Activated naive CD4-positive, alpha-beta T cell treated with anti-CD3 and anti-CD28 coated beads, Interleukin-2, amount 50 U/mL, for 72 hours (primary cell): ENCODE data around the gene CELF2. TPM values are rescaled to one million over a fixed set of nuclear protein-coding genes. Genes with fewer than 3 reads are reported as not detected.
A peak's percentile ranks its signal among the peaks of the same experiment; 100 is the strongest.
"Not testable (repeated sequence)": the region's sequence is repeated elsewhere in the genome, so short reads cannot be mapped to it uniquely, and the experiment has no call there.

ENCODE experiments used
- ATAC-seq, 2 donors: fragments of 150-1000 bp; cut with Tn5 transposase; 2 replicates each; pipeline ENCODE4 v1.10.0; 2021; ENCODE audit warnings: mild to moderate bottlenecking in 2 of 2, moderate library complexity in 2 of 2
- DNase-seq, 2 donors: peaks; one replicate each; pipeline ENCODE4 v3.0.0; 2021 to 2022; ENCODE audit warnings: low spot score in 2 of 2
- H3K27ac Mint-ChIP-seq, 2 donors: one replicate each; pipeline ENCODE4 v1.8.0; 2022; ENCODE audit warnings: mild to moderate bottlenecking in 2 of 2, mixed read lengths in 2 of 2
- H3K36me3 Mint-ChIP-seq, 2 donors: one replicate each; pipeline ENCODE4 v1.8.0; 2022; ENCODE audit warnings: mixed read lengths in 2 of 2
- H3K9me3 Mint-ChIP-seq, 2 donors: one replicate each; pipeline ENCODE4 v1.8.0; 2022; ENCODE audit warnings: mixed read lengths in 2 of 2
- total RNA-seq, 2 donors: library from RNA; stranded (reverse); gene quantifications; one replicate each; pipeline ENCODE4 v1.2.3, GENCODE V29; 2022

CELF2 gene
- total RNA-seq, 2 donors from 2014 or later = 95.0 to 120 TPM

- ATAC-seq = peak in 1 of 2 donors; percentile 56
- Mint-ChIP-seq H3K27ac (no peak overlapping the region), H3K36me3 (peaks cover 5 to 26% of the 10 kb centered on the region in 2 donors), H3K9me3 (peaks cover 4 to 36% of the 10 kb centered on the region in 2 donors)
- no peak for DNase-seq
These were observed 20.6 kb upstream of the CELF2 start for GRCh38 chr10:10996966-10997620.

- peaks cover 5 to 17% of the 10 kb centered on the region in 2 donors for H3K36me3 Mint-ChIP-seq
- DNase-seq, H3K27ac Mint-ChIP-seq, ATAC-seq: not testable (repeated sequence)
- peaks cover 4 to 21% of the 10 kb centered on the region in 2 donors for H3K9me3 Mint-ChIP-seq
These were observed 18.2 kb upstream of the CELF2 start for GRCh38 chr10:10999501-10999900.

- peaks cover 4 to 11% of the 10 kb centered on the region in 2 donors for H3K9me3 Mint-ChIP-seq
- DNase-seq (no peak), ATAC-seq (no peak)
- H3K27ac Mint-ChIP-seq = no peak overlapping the region
- H3K36me3 Mint-ChIP-seq = peaks cover 0 to 8% of the 10 kb centered on the region in 2 donors
These were observed 15.2 kb upstream of the CELF2 start for GRCh38 chr10:11002485-11002884.

GRCh38 chr10:11002916-11003315, 14.8 kb upstream of the CELF2 start:
- H3K36me3 Mint-ChIP-seq = peaks cover 0 to 3% of the 10 kb centered on the region in 2 donors
- peaks cover 2 to 6% of the 10 kb centered on the region in 2 donors for H3K9me3 Mint-ChIP-seq
- DNase-seq (no peak), ATAC-seq (no peak)
- no peak overlapping the region for H3K27ac Mint-ChIP-seq

- Mint-ChIP-seq H3K36me3 (no peaks in the 10 kb centered on the region), H3K27ac (no peak overlapping the region), H3K9me3 (no peaks in the 10 kb centered on the region)
- DNase-seq (no peak), ATAC-seq (no peak)
These were observed 14.0 kb upstream of the CELF2 start for GRCh38 chr10:11003679-11004078.

- Mint-ChIP-seq H3K36me3 (no peaks in the 10 kb centered on the region), H3K9me3 (no peaks in the 10 kb centered on the region), H3K27ac (no peak overlapping the region)
- no peak for ATAC-seq
- DNase-seq = no peak
These were observed 13.3 kb upstream of the CELF2 start for GRCh38 chr10:11004144-11005077.

GRCh38 chr10:11005725-11006427, 11.8 kb upstream of the CELF2 start:
- Mint-ChIP-seq H3K36me3 (no peaks in the 10 kb centered on the region), H3K9me3 (no peaks in the 10 kb centered on the region)
- no peak for DNase-seq

GRCh38 chr10:11006428-11006825, 11.2 kb upstream of the CELF2 start:
- DNase-seq (no peak), ATAC-seq (no peak)
- Mint-ChIP-seq H3K9me3 (no peaks in the 10 kb centered on the region), H3K27ac (no peak overlapping the region), H3K36me3 (no peaks in the 10 kb centered on the region)

More at GRCh38 chr10:11005725-11006427, 11.8 kb upstream of the CELF2 start:
- ATAC-seq = no peak
- H3K27ac Mint-ChIP-seq = no peak overlapping the region

- no peak for ATAC-seq
- no peak overlapping the region for H3K27ac Mint-ChIP-seq
- no peaks in the 10 kb centered on the region for H3K9me3 Mint-ChIP-seq
- no peaks in the 10 kb centered on the region for H3K36me3 Mint-ChIP-seq
- DNase-seq = no peak
These were observed 10.1 kb upstream of the CELF2 start for GRCh38 chr10:11007476-11008020.

GRCh38 chr10:11009471-11010308, 8.0 kb upstream of the CELF2 start:
- H3K9me3 Mint-ChIP-seq = no peaks in the 10 kb centered on the region
- H3K27ac Mint-ChIP-seq = no peak overlapping the region
- ATAC-seq (peak; percentile 54 to 87), DNase-seq (peak in 1 of 2 donors; percentile 25)
- peaks cover 0 to 6% of the 10 kb centered on the region in 2 donors for H3K36me3 Mint-ChIP-seq

GRCh38 chr10:11010582-11010981, 7.1 kb upstream of the CELF2 start:
- DNase-seq (no peak), ATAC-seq (no peak)
- Mint-ChIP-seq H3K9me3 (no peaks in the 10 kb centered on the region), H3K27ac (peak overlapping the region in 1 of 2 donors; percentile 44), H3K36me3 (peaks cover 0 to 6% of the 10 kb centered on the region in 2 donors)

GRCh38 chr10:11011436-11011835, 6.2 kb upstream of the CELF2 start:
- Mint-ChIP-seq H3K36me3 (peaks cover 0 to 6% of the 10 kb centered on the region in 2 donors), H3K9me3 (no peaks in the 10 kb centered on the region), H3K27ac (no peak overlapping the region)
- no peak for DNase-seq
- ATAC-seq = no peak

- Mint-ChIP-seq H3K36me3 (peaks cover 0 to 6% of the 10 kb centered on the region in 2 donors), H3K27ac (no peak overlapping the region), H3K9me3 (no peaks in the 10 kb centered on the region)
- DNase-seq = no peak
- peak in 1 of 2 donors; percentile 24 for ATAC-seq
These were observed 5.7 kb upstream of the CELF2 start for GRCh38 chr10:11011984-11012383.

GRCh38 chr10:11012421-11013295, 5.0 kb upstream of the CELF2 start:
- DNase-seq = no peak
- H3K9me3 Mint-ChIP-seq = no peaks in the 10 kb centered on the region
- H3K36me3 Mint-ChIP-seq = peaks cover 0 to 6% of the 10 kb centered on the region in 2 donors
- no peak for ATAC-seq
- peak overlapping the region in 1 of 2 donors; percentile 61 for H3K27ac Mint-ChIP-seq

GRCh38 chr10:11013836-11014235, 3.8 kb upstream of the CELF2 start:
- Mint-ChIP-seq H3K36me3 (peaks cover 0 to 6% of the 10 kb centered on the region in 2 donors), H3K27ac (no peak overlapping the region), H3K9me3 (no peaks in the 10 kb centered on the region)
- no peak for DNase-seq
- ATAC-seq = no peak
